K562 (cell line): ENCODE measurements around the gene TMX1.

Experiments used
- CREM ChIP-seq: IDR thresholded peaks from 2 replicates; pipeline ENCODE4 v1.6.1; 2014; ENCODE audit warnings: antibody characterized with exemption, low read depth
- E2F6 ChIP-seq, 2 experiments: IDR thresholded peaks; 2 replicates each; pipeline ENCODE4 v1.6.1; 2011; ENCODE audit warnings: borderline replicate concordance in 1 of 2, control low read depth in 1 of 2, low read depth in 1 of 2, low read length in 1 of 2, mild to moderate bottlenecking in 1 of 2, mixed read lengths in 1 of 2, moderate library complexity in 1 of 2; ENCODE audit not compliant: insufficient read depth in 1 of 2, insufficient read length in 1 of 2, poor library complexity in 1 of 2, severe bottlenecking in 1 of 2; ENCODE audit errors: extremely low read depth in 1 of 2
- JUN ChIP-seq, 2 experiments: sonication (generic) in 1 of 2; formaldehyde crosslinking in 1 of 2; IDR thresholded peaks; 2 replicates each; pipeline versions ENCODE4 v1.6.1 to v1.8.0; 2012 to 2022; ENCODE audit warnings: borderline replicate concordance in 2 of 2, mild to moderate bottlenecking in 2 of 2, improper control_type of control experiment in 1 of 2, low read depth in 1 of 2, low read length in 1 of 2, missing genetic modification reagents in 1 of 2
- MLLT1 ChIP-seq, 2 experiments: fragments of 450-650 bp; IDR thresholded peaks; 2 replicates each; pipeline ENCODE4 v1.6.1; 2016
- NR4A1 ChIP-seq, 2 experiments: fragments of 250-450 bp in 1 of 2; fragments of 450-650 bp in 1 of 2; sonication (Bioruptor Pico) in 1 of 2; IDR thresholded peaks; 2 replicates each; pipeline versions ENCODE4 v1.4.0 to v1.6.1; 2016 to 2020; ENCODE audit warnings: mild to moderate bottlenecking in 2 of 2, missing compliant biosample characterization in 1 of 2, missing genetic modification characterization in 1 of 2, moderate library complexity in 1 of 2
- POU5F1 ChIP-seq: fragments of 150-350 bp; IDR thresholded peaks from 2 replicates; pipeline ENCODE4 v1.6.1; 2014; ENCODE audit warnings: borderline replicate concordance, low read length, low read depth, mild to moderate bottlenecking; ENCODE audit not compliant: partially characterized antibody
- SIN3A ChIP-seq, 2 experiments: fragments of 150-350 bp in 1 of 2; IDR thresholded peaks; 2 replicates each; pipeline ENCODE4 v1.6.1; 2011 to 2016; ENCODE audit warnings: borderline replicate concordance in 2 of 2, low read depth in 2 of 2, low read length in 2 of 2, mild to moderate bottlenecking in 2 of 2, moderate library complexity in 2 of 2; ENCODE audit not compliant: control insufficient read depth in 1 of 2
- TAF1 ChIP-seq: IDR thresholded peaks from 2 replicates; pipeline ENCODE4 v1.6.1; 2011; ENCODE audit warnings: mild to moderate bottlenecking, low read length, moderate library complexity; ENCODE audit not compliant: insufficient read depth, control insufficient read depth, severe bottlenecking; ENCODE audit errors: extremely low read depth
- TF ChIP-seq, protein P1 (sequence below), 3 experiments: IDR thresholded peaks in 2 of 3; conservative IDR thresholded peaks in 1 of 3; 2 replicates each; pipeline ENCODE4 v1.5.1; 2011 to 2012; ENCODE audit warnings: low read length in 3 of 3, mild to moderate bottlenecking in 3 of 3, control low read depth in 2 of 3, improper control_type of control experiment in 1 of 3, inconsistent platforms in 1 of 3, low read depth in 1 of 3, mixed read lengths in 1 of 3, moderate library complexity in 1 of 3; ENCODE audit not compliant: insufficient read depth in 2 of 3
- TF ChIP-seq, protein P2 (sequence below): fragments of 450-650 bp; IDR thresholded peaks from 2 replicates; pipeline ENCODE4 v1.6.1; 2017; ENCODE audit warnings: mild to moderate bottlenecking, moderate library complexity

DNA sequence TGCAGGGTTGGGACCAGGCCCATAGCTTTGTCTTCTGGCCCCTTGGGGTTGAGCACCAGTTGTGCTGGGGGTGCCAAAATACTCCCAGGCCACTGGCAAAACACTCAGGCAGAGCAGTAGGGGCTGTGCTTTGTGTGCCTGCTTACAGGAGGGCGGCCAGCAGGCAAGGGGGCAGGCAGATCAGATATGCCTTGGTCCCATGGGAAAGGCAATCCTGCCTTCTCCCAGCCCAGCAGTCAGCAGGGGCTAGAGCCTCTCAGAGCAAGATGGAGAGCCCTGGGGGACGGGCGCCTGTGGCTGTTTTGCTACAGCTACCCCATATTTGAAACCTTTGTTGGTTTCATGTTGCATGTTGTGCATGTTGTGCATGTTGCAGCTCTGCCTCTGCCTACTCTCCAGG, 36.2 kb upstream of the TMX1 start:
- no peak for TF ChIP-seq JUN (IDR thresholded peaks at IDR 0.05; ENCODE audit: borderline replicate concordance, low read depth, low read length)
- TF ChIP-seq JUN (CRISPR knock-in tag; IDR thresholded peaks at IDR 0.05; ENCODE audit: borderline replicate concordance): no peak
- TF ChIP-seq E2F6 (IDR thresholded peaks at IDR 0.05; ENCODE audit: borderline replicate concordance in 1 of 2, extremely low read depth in 1 of 2, insufficient read depth in 1 of 2, insufficient read length in 1 of 2, low read depth in 1 of 2, low read length in 1 of 2, poor library complexity in 1 of 2, severe bottlenecking in 1 of 2): no peak
- TF ChIP-seq SIN3A (IDR thresholded peaks at IDR 0.05; ENCODE audit: borderline replicate concordance in 2 of 2, control insufficient read depth in 1 of 2, low read depth in 2 of 2, low read length in 2 of 2): no peak
- TF ChIP-seq CREM: no peak
- TF ChIP-seq, protein P1, sequence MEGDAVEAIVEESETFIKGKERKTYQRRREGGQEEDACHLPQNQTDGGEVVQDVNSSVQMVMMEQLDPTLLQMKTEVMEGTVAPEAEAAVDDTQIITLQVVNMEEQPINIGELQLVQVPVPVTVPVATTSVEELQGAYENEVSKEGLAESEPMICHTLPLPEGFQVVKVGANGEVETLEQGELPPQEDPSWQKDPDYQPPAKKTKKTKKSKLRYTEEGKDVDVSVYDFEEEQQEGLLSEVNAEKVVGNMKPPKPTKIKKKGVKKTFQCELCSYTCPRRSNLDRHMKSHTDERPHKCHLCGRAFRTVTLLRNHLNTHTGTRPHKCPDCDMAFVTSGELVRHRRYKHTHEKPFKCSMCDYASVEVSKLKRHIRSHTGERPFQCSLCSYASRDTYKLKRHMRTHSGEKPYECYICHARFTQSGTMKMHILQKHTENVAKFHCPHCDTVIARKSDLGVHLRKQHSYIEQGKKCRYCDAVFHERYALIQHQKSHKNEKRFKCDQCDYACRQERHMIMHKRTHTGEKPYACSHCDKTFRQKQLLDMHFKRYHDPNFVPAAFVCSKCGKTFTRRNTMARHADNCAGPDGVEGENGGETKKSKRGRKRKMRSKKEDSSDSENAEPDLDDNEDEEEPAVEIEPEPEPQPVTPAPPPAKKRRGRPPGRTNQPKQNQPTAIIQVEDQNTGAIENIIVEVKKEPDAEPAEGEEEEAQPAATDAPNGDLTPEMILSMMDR (IDR thresholded peaks at IDR 0.05 in 2 of 3, conservative IDR thresholded peaks at IDR 0.05 in 1 of 3; ENCODE audit: insufficient read depth in 2 of 3, low read depth in 1 of 3, low read length in 3 of 3): no peak
- no peak for TF ChIP-seq NR4A1 (CRISPR knock-in tag; IDR thresholded peaks at IDR 0.05)
- no peak for TF ChIP-seq NR4A1 (tag; IDR thresholded peaks at IDR 0.05)
- TF ChIP-seq MLLT1 (IDR thresholded peaks at IDR 0.05): no peak
- TF ChIP-seq, protein P2, sequence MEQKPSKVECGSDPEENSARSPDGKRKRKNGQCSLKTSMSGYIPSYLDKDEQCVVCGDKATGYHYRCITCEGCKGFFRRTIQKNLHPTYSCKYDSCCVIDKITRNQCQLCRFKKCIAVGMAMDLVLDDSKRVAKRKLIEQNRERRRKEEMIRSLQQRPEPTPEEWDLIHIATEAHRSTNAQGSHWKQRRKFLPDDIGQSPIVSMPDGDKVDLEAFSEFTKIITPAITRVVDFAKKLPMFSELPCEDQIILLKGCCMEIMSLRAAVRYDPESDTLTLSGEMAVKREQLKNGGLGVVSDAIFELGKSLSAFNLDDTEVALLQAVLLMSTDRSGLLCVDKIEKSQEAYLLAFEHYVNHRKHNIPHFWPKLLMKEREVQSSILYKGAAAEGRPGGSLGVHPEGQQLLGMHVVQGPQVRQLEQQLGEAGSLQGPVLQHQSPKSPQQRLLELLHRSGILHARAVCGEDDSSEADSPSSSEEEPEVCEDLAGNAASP: no peak
- no peak for TF ChIP-seq TAF1
- no peak for TF ChIP-seq POU5F1
